Measurements from ENCODE around the gene OTOF. TPM values are rescaled to one million over a fixed set of nuclear protein-coding genes. Genes with fewer than 3 reads are reported as not detected.

The OTOF gene
- total RNA-seq = 0.31 TPM

GRCh38 chr2:26477911-26478253 is at the start of gene OTOF:
TSS of gene OTOF (minus strand) at chr2:26478124.

Other genes starting within 250 kb of the OTOF start
- 69.5 TPM for gene HADHA, start 233.5 kb downstream of the OTOF start, total RNA-seq
- 47.0 TPM for gene HADHB, start 233.2 kb downstream of the OTOF start, total RNA-seq
- 69.2 TPM for gene SELENOI, start 132.0 kb downstream of the OTOF start, total RNA-seq
- gene ADGRF3, start 131.3 kb downstream of the OTOF start, total RNA-seq = under 0.01 TPM
- gene DRC1, start 76.2 kb downstream of the OTOF start, total RNA-seq = 2.2 TPM
- gene CIB4, start 163.2 kb upstream of the OTOF start, total RNA-seq = not detected
- 5.0 TPM for gene KCNK3, start 214.6 kb upstream of the OTOF start, total RNA-seq